ENCODE measurements around the gene TRAF1.

The TRAF1 gene

DNA sequence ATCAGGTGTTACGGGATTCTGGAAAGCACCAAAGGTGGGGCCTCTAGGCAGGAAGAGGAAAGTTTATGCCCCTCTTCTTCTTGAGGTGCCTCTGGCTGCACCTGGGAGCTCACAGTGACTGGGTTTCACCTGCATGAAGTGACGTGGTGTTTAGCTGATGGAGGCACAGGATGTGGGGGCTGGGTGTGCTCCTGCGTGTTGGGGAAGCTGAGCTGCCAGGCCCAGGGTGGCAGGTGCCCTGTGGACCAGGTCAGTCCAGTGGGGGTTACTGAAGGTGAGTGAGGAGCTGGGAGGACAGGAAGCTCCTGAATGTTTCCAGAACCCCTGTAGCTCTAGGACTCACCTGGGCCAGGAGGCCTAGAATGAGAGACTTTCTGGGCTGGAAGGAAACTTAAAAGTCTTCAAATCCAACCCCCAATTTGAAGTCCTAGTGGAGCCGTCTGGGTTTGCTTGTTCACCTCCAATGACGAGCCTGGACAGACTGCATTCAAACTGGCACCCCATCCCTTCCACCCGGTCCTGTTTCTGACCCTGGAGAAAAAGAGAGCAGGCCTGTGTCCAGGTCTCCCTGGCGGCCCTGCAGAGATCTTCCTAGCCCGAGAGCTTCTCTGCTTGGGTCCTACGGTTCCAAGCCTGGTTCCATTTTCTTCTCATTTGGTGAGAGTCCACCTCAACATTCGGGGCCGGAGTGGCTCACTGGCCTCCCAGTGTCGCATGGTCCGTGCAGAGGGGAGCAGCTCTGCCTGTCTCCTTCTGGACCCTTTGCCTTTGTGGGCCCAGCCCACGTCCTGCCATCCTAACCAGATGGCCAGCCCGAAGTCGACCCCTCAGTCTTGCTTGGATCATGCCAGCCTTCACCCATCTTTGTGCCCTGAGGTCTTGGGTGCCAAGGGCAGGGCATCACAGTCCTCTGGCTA is 22.3 kb downstream of the TRAF1 start:
- no peak for DNase-seq

DNA sequence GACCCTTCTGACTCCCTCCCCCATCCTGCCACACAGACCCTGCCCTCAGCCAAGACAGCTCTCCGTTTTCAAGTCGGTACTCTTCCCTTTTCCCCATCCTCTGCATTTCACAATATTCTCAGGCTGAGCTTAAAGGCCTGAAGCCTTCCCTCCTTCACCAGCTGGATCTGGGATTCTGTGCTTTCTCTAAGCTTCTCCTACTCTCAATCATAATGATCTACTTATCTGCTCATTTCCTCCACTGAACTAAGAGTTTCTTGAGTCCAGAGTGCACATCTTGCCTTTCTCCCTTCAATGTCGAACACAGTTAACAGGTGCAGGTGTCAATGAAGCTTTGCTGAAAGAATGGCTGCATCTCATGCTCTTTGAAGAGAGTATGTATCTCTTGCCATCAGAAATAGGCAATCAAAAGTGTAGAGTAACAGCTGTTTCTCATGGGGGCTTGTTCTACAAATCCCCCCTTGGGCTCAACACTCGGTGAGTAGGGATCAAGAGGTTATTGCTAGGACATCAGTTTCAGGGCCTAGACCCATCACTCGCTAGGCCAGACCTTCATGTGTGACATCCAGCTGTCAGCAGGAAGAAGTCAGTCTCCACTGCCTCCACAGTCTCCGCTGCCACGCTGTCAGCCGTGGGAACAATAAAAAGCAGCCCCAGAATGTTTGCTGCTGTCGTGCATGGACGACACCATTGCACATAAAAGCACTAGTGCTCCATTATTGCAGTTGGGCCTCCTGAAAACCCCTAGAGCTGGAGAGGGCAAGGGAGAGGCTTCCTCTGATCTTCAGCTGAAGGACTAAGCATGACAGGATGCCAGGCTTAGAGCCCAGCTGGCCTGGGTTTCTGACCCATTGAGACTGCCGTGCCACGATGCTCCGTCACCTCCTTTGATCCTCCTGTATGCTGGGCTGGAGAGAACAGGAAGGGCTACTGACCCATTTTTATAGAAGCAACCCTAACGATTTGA is 23.7 kb downstream of the TRAF1 start:
- DNase-seq, result no peak

DNA sequence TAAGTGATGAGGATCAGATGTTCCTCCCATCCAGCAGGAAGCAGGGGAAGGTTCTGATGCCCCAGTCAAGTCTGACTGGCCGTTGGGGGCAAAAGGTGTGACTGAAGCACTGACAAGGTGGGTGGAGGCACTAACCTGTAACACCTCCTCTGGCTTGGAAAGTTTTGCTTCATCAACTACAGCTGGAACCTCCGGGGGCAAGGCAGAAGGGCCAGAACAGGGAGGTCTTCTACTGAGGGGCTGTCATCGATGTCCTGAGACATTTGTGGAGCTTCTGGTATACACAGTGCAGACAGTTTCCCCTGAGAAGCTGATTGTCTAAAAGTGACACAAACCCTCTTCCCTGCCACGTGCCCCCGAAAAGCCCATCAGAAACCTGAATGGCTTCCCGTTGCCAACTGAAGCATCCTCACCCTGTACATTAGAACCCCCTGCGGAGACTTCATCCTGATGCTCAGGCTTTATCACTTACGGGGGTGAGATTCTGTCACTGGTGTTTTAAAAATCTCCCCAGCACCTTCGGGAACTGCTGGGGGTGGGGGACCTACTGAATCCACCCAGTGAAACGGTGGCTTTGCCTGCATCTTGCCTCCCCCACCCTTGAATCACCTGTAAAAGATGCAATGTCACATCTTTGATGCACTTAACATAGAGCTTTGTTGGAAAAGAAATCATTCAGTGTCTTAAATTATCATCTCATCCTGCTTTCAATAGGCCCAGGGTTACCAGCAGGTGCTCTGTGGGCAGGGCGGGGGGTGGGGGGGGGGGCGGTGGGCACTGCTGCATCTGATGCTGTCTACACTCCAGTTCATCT is 24.6 kb downstream of the TRAF1 start:
- DNase-seq, result no peak

DNA sequence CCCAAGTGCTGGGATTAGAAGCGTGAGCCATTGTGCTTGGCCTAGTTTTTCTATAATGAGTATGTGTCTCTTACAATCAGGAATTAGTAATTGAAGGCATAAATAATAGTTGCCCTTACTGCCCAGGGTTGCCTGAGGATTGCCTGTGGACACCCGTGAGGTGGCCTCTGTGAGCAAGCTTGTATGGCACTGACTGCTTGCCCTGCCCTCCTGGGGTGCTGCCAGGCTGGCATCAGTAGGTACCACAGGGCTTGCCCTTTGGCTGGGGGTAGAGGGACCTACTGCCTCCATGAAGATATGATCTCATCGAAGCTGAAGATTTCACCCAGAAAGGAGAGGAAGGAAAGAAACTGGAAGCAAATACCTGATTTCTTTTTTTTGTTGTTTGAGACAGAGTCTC is 25.8 kb downstream of the TRAF1 start:
- no peak for DNase-seq

DNA sequence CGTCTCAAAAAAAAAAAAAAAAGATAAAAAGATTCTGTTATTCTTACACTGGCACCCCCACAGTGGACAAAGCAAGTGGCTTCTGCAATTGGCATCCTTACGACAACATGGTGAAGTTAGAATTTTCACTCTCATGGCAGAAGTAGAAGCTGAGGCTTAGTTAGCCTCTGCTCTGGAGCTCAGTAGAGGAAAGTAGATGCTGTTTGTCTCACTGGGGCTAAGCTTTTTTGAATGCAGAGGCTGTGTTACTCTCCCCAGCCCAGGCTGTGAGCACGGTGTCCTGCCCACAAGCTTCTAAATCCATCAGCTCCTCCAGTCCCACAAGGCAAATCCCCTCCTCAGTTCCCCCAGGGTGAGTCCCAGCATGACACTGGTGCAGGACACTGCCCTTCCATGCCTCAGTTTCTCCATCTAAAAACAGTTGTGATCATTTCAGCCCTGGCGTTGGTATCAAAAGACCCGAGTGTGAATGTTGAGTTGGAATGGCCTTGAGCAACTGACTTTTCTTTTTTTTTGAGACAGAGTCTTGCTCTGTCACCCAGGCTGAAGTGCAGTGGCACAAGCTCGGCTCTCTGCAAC is 27.0 kb downstream of the TRAF1 start:
- no peak for DNase-seq

DNA sequence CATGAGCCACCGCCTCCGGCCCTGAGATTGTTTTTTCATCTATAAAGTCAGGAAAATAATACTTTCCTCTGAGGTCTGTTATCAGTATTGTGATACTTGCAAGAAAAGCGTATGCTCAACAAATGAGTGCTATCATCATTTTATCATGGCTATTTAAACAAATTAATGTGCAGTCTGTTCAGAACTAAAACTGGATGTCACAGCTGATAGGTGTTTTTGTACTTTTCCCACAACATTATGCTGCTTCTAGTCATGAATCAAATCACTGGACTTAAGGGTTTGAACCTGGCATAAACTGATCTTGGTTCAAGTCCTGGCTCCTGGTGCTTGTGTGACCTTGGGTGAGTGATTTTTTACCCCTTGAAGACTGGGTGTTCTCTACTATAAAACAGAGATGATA is 28.2 kb downstream of the TRAF1 start:
- DNase-seq, result no peak

DNA sequence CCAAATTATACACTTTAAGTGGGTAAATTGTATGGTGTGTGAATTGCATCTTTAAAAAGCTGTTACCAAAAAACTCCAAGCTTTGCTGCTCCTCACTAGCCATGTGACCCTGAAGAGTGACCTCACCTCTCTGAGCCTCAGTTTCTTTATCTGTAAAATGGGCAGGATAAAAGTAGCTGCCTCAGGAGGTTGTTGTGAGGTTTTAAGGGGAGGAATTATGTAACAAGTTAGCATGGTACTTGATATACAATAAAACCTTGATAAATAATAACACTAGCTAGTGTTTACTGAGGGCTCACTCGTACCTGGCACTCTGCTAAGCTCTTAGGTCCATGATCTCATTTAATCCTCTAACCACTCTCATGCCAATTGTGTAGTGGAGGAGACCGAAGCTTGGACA is 30.6 kb downstream of the TRAF1 start:
- no peak for DNase-seq

DNA sequence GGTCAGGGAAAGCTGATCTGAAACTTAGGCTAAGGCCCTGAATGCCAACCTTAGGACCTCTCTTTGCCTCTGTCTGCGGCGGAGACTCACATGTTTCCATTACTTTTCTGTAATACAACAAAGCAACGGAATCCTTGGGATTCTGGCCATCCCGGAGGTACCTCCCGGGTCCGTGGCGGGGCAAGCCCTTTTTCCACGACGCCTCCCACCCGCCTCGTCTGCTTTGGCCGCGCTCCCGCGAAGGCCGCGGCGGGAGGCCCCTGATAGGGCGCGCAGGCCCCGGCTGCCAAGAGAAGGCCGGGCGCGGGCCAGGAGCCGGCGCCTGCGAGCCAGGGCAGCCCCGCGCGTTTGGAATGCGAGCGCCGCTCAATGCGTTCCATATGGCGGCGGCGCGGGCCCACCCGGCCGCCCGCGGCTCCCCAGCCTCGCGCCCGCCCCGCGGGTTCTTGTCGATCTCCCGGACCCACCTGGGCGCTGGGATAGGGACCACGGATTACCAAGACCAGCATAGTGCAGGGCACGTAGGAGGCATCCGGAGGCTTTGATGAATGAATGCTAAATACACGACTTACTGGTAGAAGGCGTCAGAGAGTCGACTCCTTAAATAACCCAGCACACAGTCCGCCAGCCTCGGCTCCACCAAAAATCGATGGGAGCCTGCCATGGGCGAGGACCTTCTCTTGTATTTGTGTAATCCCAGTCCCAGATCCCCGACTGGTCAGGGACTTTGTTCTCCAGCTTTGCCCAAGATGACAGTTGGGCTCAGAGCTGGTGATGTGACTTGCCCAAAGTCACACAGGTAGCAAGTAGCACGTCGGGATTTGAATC is 32.1 kb downstream of the TRAF1 start:
- no peak for DNase-seq

DNA sequence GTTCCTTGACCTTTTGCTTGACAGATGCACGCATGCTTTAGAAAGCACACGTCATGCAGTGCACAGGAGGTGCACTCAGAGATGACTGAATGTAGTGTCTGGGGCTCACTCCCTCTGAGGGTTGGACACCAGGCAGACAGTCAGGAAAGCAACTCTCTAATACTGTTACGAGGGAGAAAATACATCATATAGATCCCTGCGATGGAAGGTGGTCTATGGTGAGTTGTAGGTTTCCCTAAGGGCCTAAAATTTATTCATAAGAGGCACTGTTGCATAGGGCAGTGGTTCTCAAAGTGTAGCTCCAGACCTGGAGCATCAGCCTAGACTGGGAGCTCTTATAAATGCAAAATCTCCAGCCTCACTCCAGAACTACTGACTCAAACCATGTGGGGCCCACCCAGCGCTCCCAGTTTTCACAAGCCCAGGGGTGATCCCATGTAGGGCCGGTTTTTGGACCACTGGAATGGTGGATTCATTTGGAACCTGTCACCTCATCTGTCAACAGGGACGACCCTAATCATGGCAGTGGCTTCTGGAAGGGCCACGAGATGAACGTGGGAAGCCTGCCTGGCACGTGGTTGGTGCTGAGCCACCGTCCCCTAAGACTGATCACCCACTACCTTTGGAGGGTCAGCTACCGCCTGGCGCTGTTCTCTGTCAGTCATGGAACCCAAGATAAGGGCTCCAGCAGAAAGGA is 32.8 kb downstream of the TRAF1 start:
- no peak for DNase-seq

DNA sequence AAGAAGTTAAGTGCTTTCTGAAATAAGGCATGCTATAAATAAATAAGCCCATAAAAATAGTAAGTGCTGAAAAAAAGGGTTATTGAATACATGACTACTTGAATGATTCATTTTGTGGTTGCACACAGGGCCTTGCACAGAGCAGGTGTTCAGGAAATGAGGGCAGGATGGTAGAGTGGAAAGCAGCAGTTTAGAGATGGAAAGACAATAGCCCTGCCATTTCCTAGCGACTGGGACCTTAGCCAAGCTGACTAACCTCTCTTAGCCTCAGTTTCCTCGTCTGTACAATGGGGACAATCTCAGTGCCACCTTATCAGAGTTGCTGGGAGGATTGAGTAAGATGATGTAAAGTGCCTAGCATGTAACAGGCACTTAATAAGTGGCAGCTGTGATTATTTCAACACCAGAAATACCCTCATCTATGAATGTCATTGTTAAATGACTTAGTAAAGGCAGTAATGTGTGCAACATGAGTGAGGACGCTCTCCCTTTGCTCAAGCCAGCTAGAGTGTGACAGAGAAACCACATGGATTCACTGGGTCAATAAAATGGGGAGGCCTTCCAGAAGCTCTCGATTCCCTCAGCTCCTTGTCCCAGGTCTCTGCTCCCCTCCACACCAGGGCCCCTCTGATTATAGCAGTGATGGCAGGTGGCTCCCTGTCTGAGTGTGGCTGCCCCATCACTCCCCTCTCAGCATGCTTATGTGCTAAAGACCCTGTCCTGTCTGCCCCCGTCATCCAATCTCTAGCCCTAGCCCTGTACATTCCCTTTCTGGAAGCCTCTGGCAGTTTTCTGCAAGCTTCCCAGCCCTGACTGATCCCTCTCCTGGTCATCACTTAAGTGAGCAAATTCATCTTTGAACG is 33.6 kb downstream of the TRAF1 start:
- no peak for DNase-seq

DNA sequence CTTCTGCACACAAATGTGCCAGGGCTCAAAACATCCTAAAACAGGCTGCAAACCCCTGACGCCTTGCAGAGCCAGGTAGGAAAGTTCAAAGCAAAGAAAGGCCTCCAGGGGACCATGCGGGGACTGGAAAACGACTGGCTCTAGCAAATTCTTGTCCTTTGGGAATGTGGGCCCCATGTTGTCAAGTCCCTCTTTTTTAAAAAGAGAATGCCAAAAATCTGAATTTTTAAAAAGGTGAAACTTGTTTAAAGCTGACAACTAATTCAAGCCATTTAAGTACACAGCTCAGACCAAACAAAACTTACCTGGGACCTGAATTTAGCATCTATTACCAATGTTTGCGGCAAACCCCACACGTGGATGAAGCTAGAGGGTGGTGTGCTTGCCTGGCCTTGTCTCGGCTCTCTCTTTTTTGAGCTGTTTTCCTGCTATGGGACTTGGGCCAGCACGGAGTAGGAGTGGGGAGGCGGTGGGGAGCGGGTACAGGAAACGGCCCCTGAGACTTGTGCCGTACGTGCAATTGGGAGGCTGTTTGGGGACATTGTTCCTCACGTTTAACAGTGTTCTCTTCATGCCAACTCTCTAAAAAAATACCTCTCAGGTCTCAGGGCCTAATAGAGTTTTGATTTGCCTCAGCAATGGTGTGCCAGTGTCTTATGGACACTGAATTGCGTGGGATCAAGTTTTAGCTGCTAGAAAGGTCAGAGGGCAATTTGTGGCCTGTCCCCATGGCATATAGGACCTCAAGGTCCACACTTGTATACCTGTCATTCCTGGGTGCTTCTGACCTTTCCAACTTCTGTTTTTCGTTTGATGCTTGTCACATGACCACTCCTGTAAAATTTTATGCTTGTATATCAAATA is 34.5 kb downstream of the TRAF1 start:
- DNase-seq, result no peak

DNA sequence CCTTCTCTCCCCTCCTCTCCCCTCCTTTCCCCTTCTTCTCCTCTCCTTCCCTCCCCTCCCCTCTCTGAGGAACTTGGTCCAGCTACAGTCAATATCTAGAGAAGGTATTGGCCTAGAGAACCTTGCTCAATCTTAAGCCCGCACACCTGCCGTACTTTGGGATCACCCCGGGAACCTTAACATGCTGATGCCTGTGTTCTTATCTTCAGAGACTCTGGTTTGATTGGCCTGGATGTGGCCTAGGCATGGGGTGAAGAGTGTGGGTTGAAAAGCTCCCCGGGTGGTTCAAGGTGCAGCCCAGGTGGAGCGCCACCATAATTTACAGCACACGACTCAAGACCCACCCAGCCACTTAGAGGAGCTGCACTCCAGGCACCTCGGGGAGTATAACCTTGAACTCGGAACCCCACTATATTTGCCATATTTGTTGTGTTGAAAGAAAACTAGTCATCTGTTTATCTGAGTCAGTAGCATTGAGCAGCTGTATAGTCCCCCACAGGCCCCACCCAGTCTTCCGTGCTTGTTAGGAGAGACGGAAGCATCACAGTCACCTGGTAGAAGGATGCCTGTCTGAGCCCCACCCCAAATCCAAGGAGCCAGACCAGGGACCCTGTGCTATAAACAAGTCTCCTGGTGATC is 35.2 kb downstream of the TRAF1 start:
- no peak for DNase-seq

DNA sequence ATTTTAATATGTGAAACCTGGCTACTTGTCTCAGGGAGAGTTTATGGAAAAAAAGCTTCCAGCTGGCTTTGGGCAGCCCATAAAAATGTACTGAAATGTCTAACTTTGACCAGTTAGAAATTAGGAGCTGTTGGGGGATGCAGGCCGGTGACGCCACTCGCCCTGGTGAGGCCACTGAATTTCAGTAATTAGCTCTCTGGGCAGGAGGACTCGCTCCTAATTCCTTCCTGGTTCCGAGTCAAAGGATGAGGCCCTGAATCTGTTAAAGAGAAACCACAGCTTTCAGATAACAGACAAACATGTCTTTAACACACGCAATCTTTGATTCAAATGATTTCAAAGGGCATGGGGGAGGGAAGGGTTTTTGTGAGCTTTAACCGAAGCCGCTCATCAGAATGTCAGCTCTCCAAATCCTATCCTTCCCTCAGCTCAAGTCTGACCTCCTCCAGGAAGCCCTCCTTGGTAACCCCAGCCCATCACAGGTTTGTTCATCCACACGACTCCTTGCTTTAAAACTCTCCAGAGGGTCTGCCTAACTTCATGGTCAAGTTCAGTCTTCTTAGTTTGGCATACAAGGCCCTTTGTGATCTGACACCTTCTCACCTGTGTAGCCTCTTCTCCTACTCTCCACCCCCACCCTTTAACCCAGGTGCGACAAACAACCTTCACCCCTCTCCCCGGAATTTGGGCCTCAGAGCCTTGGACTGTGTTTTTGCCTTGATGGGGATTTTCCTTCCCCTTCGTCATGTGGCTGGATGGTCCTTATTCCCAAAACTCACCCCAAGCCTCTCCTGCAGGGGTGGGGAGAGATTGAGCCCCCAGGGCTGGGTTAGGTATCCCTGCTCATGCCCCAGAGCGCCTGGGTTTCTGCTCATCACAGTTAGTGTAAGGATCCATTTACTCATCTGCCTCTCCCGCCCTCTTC is 36.0 kb downstream of the TRAF1 start:
- no peak for DNase-seq

DNA sequence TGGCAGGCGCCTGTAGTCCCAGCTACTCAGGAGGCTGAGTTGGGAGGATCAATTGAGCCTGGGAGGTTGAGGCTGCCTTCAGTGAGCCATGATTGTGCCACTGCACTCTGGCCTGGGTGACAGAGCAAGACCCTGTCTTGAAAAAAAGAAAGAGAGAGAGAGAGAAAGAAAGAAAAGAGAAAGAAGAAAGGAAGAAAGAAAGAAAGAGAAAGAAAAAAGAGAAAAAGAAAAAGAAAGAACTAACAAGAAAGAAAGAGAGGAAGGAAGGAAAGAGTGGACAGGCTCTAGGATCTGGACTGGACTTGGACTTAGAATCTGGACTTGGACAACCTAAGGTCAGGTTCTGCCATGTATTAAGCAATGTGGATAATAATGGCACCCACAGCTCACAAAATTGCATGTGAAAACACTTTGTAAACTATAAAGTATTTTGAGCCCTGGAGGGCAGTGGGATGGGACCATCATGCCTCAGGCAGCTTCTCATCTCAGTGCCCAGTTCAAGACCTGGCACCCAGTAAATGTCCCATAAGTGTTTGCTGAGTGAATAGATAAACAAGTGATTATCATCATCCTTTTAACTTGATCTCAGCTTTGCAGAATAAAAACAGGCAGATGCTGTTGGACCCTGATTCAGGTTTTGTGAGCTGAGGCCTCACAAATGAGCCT is 36.9 kb downstream of the TRAF1 start:
- no peak for DNase-seq

DNA sequence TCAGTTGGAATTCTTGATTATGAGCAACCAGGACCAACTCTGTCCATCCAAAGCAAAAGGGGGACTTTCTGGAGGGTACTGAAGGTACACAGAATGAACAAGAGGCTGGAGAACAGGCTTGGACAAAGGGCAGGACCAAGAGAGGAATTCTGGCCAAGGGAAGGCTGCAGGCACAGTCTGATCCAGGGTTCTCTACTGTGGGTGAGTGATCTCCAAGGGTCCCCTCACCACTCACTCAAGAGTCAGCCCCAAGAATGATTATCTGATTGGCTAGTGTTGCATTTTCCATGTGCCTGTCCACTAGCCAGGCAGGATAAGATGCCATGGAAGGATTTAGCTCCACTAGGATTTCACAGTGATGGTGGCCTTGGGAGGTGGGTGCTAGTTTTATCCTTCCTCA is 38.0 kb downstream of the TRAF1 start:
- DNase-seq, result no peak

DNA sequence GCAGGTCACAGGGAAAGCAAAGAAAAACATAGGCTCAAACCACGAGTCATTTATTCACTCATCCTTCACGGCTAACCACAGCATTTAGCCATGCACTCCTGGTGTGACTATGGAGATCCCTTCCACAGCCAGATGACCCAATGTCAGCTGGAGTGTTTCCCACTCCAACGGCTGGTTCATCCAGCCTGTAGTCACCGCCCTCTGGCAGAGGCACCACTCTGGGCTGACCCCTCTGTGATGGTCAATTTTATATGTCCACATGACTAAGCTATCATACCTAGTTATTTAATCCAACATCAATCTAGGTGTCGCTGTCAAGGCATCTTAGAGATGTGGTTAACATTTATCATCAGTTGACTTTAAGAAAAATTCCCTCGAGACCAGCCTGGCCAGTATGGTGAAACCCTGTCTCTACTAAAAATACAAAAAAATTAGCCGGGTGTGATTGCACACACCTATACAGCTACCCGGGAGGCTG is 40.1 kb downstream of the TRAF1 start:
- DNase-seq, result no peak

DNA sequence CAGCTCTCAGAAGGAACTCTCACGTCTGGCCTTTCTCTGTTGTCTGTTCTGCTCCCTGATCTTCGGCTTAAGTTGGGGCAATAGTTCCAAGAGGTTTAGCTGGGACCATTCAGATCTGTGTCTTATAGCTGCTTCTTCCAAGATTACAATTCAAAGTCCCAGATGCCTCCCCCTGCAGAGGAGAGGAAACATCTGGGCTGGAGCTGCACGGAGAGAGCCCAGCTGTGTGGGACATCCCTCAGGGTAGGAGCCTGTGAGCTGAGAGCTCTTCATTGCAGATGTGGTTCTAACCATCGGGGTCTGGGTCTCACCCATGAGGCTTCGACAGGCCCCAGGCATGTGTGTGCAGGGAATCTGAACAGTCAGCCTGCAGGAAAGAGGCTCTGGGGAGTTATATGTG is 40.6 kb downstream of the TRAF1 start:
- no peak for DNase-seq
